Measurements from ENCODE around the gene SMURF2. TPM values are rescaled to one million over a fixed set of nuclear protein-coding genes. Genes with fewer than 3 reads are reported as not detected.
A peak's percentile ranks its signal among the peaks of the same experiment; 100 is the strongest.

Gene SMURF2
- total and polyA plus RNA-seq, 9 of the 15 experiments (the other 6 are each of a cell fraction or from before 2014, with no cell fraction given) = 3.8 to 22.0 (median 14.8) TPM

- TF ChIP-seq MYBL2 (IDR thresholded peaks at IDR 0.05; ENCODE audit: low read depth) (no peak), MYBL2 (CRISPR knock-in tag; IDR thresholded peaks at IDR 0.05; ENCODE audit: borderline replicate concordance) (no peak), MYNN (IDR thresholded peaks at IDR 0.05) (no peak), MYNN (CRISPR knock-in tag; IDR thresholded peaks at IDR 0.05) (no peak), LCOR (CRISPR knock-in tag; IDR thresholded peaks at IDR 0.05) (no peak), CSDE1 (IDR thresholded peaks at IDR 0.05) (no peak), TAF7 (tag; IDR thresholded peaks at IDR 0.05) (no peak), CTCF (IDR thresholded peaks at IDR 0.05 in 2 of 3, conservative IDR thresholded peaks at IDR 0.05 in 1 of 3; ENCODE audit: insufficient read depth in 2 of 3, low read depth in 1 of 3, low read length in 3 of 3) (no peak), RFX1 (IDR thresholded peaks at IDR 0.05) (no peak), ZFP36 (IDR thresholded peaks at IDR 0.05; ENCODE audit: low read depth, low read length, partially characterized antibody) (no peak), MAFF (IDR thresholded peaks at IDR 0.05; ENCODE audit: low read length) (peak; percentile 52; the same call in 1 of the 2 replicates), POLR3G (IDR thresholded peaks at IDR 0.05; ENCODE audit: extremely low read depth, insufficient read length, insufficient replicate concordance) (no peak), ATF7 (IDR thresholded peaks at IDR 0.05) (peak; percentile 88)
- TF ChIP-seq, protein P1, sequence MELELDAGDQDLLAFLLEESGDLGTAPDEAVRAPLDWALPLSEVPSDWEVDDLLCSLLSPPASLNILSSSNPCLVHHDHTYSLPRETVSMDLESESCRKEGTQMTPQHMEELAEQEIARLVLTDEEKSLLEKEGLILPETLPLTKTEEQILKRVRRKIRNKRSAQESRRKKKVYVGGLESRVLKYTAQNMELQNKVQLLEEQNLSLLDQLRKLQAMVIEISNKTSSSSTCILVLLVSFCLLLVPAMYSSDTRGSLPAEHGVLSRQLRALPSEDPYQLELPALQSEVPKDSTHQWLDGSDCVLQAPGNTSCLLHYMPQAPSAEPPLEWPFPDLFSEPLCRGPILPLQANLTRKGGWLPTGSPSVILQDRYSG (tag; conservative IDR thresholded peaks at IDR 0.05; ENCODE audit: low read depth) = peak; percentile 72
- TF ChIP-seq, protein P2, sequence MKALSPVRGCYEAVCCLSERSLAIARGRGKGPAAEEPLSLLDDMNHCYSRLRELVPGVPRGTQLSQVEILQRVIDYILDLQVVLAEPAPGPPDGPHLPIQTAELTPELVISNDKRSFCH (CRISPR knock-in tag; IDR thresholded peaks at IDR 0.05) = no peak
- TF ChIP-seq, protein P2 (tag; IDR thresholded peaks at IDR 0.05) = no peak
- TF ChIP-seq, protein P3, sequence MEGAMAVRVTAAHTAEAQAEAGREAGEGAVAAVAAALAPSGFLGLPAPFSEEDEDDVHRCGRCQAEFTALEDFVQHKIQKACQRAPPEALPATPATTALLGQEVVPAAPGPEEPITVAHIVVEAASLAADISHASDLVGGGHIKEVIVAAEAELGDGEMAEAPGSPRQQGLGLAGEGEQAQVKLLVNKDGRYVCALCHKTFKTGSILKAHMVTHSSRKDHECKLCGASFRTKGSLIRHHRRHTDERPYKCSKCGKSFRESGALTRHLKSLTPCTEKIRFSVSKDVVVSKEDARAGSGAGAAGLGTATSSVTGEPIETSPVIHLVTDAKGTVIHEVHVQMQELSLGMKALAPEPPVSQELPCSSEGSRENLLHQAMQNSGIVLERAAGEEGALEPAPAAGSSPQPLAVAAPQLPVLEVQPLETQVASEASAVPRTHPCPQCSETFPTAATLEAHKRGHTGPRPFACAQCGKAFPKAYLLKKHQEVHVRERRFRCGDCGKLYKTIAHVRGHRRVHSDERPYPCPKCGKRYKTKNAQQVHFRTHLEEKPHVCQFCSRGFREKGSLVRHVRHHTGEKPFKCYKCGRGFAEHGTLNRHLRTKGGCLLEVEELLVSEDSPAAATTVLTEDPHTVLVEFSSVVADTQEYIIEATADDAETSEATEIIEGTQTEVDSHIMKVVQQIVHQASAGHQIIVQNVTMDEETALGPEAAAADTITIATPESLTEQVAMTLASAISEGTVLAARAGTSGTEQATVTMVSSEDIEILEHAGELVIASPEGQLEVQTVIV (CRISPR knock-in tag; IDR thresholded peaks at IDR 0.05; ENCODE audit: borderline replicate concordance) = no peak
- TF ChIP-seq, protein P4, sequence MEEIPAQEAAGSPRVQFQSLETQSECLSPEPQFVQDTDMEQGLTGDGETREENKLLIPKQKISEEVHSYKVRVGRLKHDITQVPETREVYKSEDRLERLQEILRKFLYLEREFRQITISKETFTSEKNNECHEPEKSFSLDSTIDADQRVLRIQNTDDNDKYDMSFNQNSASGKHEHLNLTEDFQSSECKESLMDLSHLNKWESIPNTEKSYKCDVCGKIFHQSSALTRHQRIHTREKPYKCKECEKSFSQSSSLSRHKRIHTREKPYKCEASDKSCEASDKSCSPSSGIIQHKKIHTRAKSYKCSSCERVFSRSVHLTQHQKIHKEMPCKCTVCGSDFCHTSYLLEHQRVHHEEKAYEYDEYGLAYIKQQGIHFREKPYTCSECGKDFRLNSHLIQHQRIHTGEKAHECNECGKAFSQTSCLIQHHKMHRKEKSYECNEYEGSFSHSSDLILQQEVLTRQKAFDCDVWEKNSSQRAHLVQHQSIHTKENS (CRISPR knock-in tag; IDR thresholded peaks at IDR 0.05) = no peak
- TF ChIP-seq, protein P5, sequence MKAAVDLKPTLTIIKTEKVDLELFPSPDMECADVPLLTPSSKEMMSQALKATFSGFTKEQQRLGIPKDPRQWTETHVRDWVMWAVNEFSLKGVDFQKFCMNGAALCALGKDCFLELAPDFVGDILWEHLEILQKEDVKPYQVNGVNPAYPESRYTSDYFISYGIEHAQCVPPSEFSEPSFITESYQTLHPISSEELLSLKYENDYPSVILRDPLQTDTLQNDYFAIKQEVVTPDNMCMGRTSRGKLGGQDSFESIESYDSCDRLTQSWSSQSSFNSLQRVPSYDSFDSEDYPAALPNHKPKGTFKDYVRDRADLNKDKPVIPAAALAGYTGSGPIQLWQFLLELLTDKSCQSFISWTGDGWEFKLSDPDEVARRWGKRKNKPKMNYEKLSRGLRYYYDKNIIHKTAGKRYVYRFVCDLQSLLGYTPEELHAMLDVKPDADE (conservative IDR thresholded peaks at IDR 0.05; ENCODE audit: control insufficient read depth, low read depth, low read length) = no peak
- TF ChIP-seq, protein P6, sequence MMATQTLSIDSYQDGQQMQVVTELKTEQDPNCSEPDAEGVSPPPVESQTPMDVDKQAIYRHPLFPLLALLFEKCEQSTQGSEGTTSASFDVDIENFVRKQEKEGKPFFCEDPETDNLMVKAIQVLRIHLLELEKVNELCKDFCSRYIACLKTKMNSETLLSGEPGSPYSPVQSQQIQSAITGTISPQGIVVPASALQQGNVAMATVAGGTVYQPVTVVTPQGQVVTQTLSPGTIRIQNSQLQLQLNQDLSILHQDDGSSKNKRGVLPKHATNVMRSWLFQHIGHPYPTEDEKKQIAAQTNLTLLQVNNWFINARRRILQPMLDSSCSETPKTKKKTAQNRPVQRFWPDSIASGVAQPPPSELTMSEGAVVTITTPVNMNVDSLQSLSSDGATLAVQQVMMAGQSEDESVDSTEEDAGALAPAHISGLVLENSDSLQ (IDR thresholded peaks at IDR 0.05) = no peak
These were observed 89.4 kb downstream of the SMURF2 start (continued) for GRCh38 chr17:64572682-64573154.

Measured in K562 (cell line).